Measurements from ENCODE around the gene GRAMD1B.

DNA sequence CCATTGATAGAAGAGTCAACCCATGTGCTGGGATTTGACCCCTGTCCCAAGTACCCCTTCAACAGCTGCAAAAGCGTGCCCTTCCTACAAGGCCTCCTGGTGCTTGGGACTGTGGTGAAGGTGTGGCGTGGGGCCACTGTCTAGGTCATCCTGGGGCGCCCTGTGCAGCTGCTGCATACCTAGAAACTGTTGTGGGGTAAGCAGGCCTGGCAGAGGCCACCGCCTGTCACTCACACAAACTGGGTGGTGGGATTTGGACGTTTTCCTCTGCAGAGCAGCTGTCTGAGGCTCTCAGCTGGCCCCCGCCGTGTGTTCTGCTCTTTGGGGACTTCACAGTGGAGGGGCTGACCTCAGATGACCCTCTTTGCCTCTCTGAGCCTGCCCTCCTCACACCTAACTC lies 154.7 kb downstream of the GRAMD1B start:
- TF ChIP-seq, protein P1, sequence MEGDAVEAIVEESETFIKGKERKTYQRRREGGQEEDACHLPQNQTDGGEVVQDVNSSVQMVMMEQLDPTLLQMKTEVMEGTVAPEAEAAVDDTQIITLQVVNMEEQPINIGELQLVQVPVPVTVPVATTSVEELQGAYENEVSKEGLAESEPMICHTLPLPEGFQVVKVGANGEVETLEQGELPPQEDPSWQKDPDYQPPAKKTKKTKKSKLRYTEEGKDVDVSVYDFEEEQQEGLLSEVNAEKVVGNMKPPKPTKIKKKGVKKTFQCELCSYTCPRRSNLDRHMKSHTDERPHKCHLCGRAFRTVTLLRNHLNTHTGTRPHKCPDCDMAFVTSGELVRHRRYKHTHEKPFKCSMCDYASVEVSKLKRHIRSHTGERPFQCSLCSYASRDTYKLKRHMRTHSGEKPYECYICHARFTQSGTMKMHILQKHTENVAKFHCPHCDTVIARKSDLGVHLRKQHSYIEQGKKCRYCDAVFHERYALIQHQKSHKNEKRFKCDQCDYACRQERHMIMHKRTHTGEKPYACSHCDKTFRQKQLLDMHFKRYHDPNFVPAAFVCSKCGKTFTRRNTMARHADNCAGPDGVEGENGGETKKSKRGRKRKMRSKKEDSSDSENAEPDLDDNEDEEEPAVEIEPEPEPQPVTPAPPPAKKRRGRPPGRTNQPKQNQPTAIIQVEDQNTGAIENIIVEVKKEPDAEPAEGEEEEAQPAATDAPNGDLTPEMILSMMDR (conservative IDR thresholded peaks at IDR 0.05; ENCODE audit: low read length), result no peak
- TF ChIP-seq EZH2phosphoT487 (IDR thresholded peaks at IDR 0.05; ENCODE audit: borderline replicate concordance), result no peak

Measured in Loucy (cell line).